ENCODE data around the gene SYNPR. TPM values are rescaled to one million over a fixed set of nuclear protein-coding genes. Genes with fewer than 3 reads are reported as not detected.

Gene SYNPR
- total RNA-seq, 1 donor = not detected

DNA sequence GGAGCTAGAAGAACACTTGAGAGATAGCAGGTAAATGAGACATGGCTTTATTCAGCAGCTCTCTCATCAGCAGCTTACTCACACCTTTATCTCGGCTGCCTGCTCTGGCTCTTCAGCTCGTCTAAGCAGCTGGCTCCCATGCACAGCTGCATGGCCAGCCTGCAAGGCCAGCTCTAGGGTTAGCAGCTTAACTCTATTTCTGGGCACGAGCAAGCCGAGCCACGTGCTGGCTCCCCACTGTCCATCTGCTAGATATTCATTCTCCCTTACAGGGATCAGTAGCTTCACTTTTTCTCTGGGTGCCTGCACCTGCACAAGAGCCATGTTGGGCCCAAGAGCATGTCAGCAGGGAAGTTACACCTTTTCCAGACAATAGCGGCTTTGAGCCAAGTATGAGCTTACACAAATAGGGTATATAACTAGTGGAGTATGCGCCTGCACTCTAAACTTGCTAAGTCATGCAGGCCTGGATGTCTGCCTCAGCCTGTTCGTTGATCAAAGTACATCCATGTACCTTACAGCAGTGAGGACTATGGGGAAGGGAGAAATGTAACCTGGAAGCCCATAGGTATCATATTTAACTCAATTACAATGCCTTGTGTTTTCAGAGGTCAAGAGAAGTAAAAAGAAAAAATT lies 199.5 kb downstream of the SYNPR start:
- Histone ChIP-seq H3K9me3 (ENCODE audit: low read depth, low read length) (no peaks in the 10 kb centered on the region), H2AFZ (ENCODE audit: low read length) (no peak overlapping the region), H4K20me1 (ENCODE audit: insufficient read depth, low read length) (no peaks in the 10 kb centered on the region), H3K4me3 (ENCODE audit: insufficient read depth, low read length) (no peak overlapping the region), H3K27me3 (ENCODE audit: insufficient read depth, low read length) (no peaks in the 10 kb centered on the region), H3K36me3 (ENCODE audit: insufficient read depth, low read length) (no peaks in the 10 kb centered on the region), H3K4me2 (ENCODE audit: insufficient read depth, low read length) (no peak overlapping the region), H3K4me1 (ENCODE audit: insufficient read depth, low read length) (no peaks in the 10 kb centered on the region), H3K79me2 (ENCODE audit: insufficient read depth, low read length) (no peaks in the 10 kb centered on the region), H3K27ac (ENCODE audit: low read depth, low read length) (no peak overlapping the region)
- TF ChIP-seq, protein P1, sequence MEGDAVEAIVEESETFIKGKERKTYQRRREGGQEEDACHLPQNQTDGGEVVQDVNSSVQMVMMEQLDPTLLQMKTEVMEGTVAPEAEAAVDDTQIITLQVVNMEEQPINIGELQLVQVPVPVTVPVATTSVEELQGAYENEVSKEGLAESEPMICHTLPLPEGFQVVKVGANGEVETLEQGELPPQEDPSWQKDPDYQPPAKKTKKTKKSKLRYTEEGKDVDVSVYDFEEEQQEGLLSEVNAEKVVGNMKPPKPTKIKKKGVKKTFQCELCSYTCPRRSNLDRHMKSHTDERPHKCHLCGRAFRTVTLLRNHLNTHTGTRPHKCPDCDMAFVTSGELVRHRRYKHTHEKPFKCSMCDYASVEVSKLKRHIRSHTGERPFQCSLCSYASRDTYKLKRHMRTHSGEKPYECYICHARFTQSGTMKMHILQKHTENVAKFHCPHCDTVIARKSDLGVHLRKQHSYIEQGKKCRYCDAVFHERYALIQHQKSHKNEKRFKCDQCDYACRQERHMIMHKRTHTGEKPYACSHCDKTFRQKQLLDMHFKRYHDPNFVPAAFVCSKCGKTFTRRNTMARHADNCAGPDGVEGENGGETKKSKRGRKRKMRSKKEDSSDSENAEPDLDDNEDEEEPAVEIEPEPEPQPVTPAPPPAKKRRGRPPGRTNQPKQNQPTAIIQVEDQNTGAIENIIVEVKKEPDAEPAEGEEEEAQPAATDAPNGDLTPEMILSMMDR (IDR thresholded peaks at IDR 0.05; ENCODE audit: extremely low read depth, low read depth, low read length) = no peak
- DNase-seq (ENCODE audit: insufficient read length, low spot score, missing footprints) = no peak

DNA sequence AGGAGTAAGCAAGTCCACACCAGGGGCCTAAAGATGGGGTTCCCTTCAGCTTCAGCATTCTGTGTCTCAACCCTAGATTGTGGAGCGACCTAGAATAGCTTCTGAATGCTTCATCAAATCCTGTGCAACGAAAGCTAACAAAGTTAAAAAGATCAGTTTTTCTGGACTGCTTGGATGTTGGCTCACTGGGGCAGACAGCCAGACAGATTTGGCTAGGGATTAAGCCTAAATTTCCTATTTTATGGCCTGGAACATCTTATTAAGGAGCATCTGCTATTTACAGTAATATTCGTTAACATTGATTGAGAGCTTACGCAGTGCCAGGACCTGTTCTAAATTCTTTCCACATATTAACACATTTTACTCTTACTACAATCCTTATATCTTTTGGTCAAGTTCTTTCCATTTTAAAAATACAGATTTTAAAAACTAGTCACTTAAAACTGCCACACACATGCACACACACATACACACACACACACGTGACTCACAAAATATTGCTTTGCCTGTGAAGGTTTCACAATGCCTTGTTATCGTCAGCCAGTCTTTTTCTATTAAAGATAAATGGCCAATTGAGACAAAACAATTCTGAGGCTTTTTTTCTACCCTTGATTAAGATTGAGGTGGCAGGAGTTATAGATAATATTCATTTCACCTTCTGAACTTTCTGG lies 201.0 kb downstream of the SYNPR start:
- TF ChIP-seq, protein P1 (IDR thresholded peaks at IDR 0.05; ENCODE audit: extremely low read depth, low read depth, low read length) = no peak
- Histone ChIP-seq H3K4me2 (ENCODE audit: insufficient read depth, low read length) (no peak overlapping the region), H3K27ac (ENCODE audit: low read depth, low read length) (no peak overlapping the region), H3K9me3 (ENCODE audit: low read depth, low read length) (no peaks in the 10 kb centered on the region), H3K4me3 (ENCODE audit: insufficient read depth, low read length) (no peak overlapping the region), H2AFZ (ENCODE audit: low read length) (no peak overlapping the region), H3K4me1 (ENCODE audit: insufficient read depth, low read length) (no peaks in the 10 kb centered on the region), H3K36me3 (ENCODE audit: insufficient read depth, low read length) (no peaks in the 10 kb centered on the region), H3K79me2 (ENCODE audit: insufficient read depth, low read length) (no peaks in the 10 kb centered on the region), H3K27me3 (ENCODE audit: insufficient read depth, low read length) (no peaks in the 10 kb centered on the region), H4K20me1 (ENCODE audit: insufficient read depth, low read length) (no peaks in the 10 kb centered on the region)
- DNase-seq (ENCODE audit: insufficient read length, low spot score, missing footprints) = no peak

DNA sequence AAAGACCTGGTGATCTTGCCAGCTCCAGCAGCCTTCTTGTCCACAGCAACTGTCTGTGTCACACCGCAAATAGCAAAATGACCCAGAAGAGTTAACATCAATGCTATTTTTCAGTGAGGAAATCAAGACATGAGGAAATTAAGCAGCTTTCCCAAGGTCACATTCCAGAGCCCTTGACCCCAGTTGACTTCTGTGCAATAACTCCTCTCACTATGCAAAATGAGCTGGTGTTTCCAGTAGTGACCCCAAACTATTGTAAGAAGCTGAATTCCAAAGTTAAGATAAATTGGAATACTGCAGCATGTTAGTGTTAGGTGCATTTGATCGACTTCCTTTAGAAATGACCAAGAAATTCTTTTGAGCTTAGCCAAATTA lies 201.5 kb downstream of the SYNPR start:
- Histone ChIP-seq H3K4me1 (ENCODE audit: insufficient read depth, low read length) (no peaks in the 10 kb centered on the region), H2AFZ (ENCODE audit: low read length) (no peak overlapping the region), H3K9me3 (ENCODE audit: low read depth, low read length) (no peaks in the 10 kb centered on the region), H3K27me3 (ENCODE audit: insufficient read depth, low read length) (no peaks in the 10 kb centered on the region), H3K36me3 (ENCODE audit: insufficient read depth, low read length) (no peaks in the 10 kb centered on the region), H3K79me2 (ENCODE audit: insufficient read depth, low read length) (no peaks in the 10 kb centered on the region), H3K27ac (ENCODE audit: low read depth, low read length) (no peak overlapping the region), H3K4me2 (ENCODE audit: insufficient read depth, low read length) (no peak overlapping the region), H3K4me3 (ENCODE audit: insufficient read depth, low read length) (no peak overlapping the region), H4K20me1 (ENCODE audit: insufficient read depth, low read length) (no peaks in the 10 kb centered on the region)
- no peak for DNase-seq (ENCODE audit: insufficient read length, low spot score, missing footprints)
- TF ChIP-seq, protein P1 (IDR thresholded peaks at IDR 0.05; ENCODE audit: extremely low read depth, low read depth, low read length) = no peak

DNA sequence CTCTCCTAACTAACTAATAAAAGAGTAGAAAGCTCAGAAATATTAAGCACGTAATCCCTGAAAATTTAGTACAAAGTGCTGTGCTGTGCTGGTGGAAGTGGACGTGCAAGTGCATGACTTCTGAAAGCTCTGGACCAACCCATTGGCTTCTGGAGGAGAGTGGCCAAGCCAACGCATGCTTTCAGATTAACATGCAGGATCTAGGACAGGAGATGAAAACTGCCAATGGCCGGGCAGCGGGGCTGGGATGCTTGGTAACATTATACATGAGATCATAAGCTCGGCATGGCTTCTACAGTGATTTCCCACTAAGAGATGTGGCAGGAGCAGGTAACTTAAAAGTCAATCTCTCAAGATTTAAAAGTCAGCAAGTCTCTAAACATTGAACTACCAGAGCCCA lies 203.5 kb downstream of the SYNPR start:
- Histone ChIP-seq H3K79me2 (ENCODE audit: insufficient read depth, low read length) (no peaks in the 10 kb centered on the region), H3K36me3 (ENCODE audit: insufficient read depth, low read length) (no peaks in the 10 kb centered on the region), H2AFZ (ENCODE audit: low read length) (no peak overlapping the region), H3K4me3 (ENCODE audit: insufficient read depth, low read length) (no peak overlapping the region), H3K9me3 (ENCODE audit: low read depth, low read length) (no peaks in the 10 kb centered on the region), H3K4me2 (ENCODE audit: insufficient read depth, low read length) (no peak overlapping the region), H3K27me3 (ENCODE audit: insufficient read depth, low read length) (no peaks in the 10 kb centered on the region), H3K27ac (ENCODE audit: low read depth, low read length) (no peak overlapping the region), H4K20me1 (ENCODE audit: insufficient read depth, low read length) (no peaks in the 10 kb centered on the region), H3K4me1 (ENCODE audit: insufficient read depth, low read length) (no peaks in the 10 kb centered on the region)
- peak; percentile 29 for DNase-seq (ENCODE audit: insufficient read length, low spot score, missing footprints)
- TF ChIP-seq, protein P1 (IDR thresholded peaks at IDR 0.05; ENCODE audit: extremely low read depth, low read depth, low read length) = no peak
